NCI-H748 treated with DMSO at 0.1 percent for 48 hours (cell line): Measurements from ENCODE around the gene BCOR.

Experiments
- DNase-seq: peaks from one replicate; lab custom pipeline; 2025; lab: John Stamatoyannopoulos, UW

BCOR gene

DNA sequence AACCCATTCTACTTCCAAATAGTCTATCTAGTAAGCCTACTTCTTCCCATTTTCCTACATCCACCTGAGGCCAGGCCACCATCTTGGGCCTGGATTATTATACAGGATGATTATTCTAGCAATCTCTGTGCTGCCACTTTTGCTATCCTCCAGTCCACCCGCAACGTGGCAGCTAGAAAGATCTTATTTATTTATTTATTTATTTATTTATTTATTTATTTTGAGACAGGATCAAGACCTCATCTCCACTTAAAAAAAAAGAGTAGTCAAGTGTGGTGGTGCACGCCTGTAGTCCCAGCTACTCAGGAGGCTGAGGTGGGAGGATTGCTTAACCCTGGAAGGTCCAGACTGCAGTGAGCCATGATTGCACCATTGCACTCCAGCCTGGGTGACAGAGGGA, 15.2 kb upstream of the BCOR start:
- no peak for DNase-seq

DNA sequence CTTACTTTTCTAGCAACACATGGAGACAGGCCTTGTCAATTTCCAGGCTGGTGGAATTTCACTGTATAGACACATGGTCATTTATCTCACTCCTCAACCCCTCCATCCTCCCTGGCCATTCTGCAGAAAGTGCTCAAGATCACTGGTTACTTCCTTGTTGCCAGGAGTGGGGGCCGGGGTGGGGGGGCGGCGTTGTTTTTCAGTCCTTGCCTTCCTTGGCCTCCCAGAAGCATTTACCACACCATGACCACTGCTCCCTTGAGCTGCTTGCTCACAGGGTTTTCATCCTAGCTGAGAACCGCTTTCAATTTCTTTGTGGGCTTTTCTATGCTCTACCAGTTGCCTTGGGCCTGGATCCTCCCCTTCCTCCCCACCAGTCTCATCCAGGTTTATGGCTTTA, 14.1 kb upstream of the BCOR start:
- DNase-seq: no peak

DNA sequence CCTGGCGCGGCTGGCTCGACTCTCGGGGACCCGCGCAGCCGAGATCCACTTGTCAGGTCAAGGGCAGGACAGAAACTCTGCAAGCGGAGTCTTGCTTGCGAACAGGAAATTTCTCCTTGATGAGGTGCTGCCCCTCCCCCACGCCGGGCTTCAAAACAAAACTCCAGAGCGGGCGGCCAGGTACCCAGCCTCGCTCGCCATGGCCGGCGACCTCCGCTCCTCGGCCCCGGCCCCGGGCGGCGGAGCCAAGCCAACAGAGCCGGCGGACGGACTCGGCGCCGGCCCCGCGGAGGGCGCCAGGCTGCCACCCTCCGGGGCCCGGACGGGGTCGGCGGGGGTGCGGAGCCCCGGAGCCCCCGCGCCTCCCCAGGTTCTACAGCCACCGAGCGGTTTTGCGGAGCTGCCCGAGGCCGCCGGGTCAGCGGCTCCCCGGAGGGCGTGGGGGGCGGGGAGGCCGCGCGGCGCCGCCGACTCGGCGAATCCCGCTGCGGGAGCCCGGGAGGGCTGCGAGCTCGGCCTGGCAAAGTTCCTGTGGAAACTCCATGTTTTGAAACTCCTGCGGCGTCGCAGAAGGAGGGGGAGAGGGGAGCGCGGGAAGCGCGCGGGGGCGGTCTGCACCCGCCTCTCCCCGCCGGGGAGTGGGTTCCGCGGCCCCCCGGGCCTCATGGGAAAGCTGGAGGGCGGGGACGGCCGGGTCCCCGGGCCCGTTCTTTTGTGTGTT, 11.7 kb upstream of the BCOR start:
- peak; percentile 16 for DNase-seq

DNA sequence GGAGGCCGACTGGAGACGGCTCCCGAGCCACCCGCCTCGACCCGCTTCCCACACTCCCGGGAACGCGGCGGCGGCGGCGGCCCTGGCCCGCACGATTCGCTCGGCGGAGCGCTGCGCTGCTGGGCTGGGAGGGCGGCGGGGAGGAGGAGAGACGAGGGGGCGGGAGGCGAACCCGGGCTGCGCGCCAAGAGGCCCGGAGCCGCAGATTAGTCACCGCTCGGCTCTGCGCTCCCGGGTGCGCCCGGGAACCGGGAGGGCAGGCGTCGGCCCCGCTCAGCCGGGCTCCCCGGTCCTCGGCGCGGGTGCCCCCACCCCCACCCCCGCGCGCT, 11.2 kb upstream of the BCOR start:
- no peak for DNase-seq

DNA sequence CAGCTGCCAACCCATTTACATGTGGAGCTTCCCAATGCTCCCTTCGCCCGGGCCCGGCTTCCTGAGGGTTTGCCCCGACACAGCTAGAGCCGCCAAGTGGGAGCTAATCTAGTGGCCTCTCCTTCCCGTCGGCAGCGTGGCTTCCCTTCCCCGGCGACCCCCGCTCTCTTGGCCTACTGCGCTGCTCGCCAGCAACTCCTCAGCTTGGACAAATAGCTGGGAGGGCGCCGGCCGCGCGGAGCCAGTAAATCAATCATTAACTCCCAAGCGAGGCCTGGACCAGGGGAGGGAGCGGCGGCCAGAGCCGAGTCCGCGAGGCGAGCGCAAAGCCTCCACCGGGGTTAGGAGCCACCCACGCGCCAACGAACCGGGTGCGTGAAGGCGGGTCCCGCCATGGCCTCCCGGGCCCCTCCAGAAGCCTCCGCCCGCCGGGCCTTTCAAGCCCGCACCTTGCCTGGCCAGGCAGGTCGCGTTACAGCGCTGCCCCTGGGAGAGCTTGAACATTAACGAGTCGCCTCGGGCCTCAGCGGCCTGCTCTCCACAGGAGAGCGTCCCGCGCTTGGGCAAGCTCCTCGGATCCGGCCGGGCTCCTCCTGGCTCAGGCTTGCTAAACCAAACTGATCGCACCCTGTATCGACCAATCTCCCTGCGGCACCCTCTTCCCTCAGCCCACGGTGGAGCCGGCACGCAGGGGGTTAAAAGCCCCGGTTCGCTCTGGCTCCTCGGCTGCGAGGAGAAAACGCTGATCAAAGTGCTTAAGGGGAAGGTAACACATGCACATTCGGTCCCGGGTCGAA, 10.6 kb upstream of the BCOR start:
- no peak for DNase-seq

DNA sequence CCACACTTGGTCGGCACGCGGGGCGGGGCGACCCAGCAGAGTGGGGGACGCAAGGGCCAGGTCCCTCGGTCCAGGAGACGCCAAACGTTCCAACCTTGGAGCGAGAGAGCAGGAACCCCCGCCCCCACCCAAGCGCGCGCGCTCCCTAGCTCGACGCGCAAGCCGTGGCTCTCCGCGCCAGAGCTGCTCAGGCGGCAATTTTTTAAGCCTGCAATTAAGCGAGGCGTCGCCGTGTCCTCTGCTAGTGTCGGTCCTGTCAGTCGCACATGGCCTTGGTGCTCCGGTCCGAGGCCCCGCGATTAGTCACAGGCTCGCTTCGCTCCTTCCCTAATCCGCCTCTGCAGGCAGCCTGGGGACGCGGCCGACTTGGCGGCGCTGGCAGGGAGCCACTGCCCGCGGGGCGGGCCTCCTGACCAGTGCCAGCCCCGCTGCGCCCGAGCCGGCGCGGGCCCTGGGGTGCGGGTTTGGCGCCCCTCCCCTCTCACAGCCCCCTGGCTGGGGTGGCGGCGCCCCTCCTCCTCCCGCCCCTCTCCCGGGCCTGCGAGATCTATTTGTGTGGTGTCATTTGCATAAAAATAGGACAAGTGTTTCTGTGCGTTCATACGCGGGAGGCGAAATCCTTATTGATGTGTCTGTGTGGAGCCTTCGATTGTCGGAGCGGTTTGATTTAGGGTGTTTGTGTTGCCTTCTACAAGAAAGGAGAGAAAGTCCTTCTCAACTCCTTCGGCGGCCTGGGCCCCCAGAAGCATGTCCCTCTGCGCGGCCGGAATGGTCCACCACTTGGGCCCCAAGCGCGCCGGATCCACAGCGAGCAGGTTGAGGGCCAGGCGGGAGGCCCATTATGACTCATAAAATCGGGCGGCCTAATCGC, 9.8 kb upstream of the BCOR start:
- peak; percentile 44 for DNase-seq

DNA sequence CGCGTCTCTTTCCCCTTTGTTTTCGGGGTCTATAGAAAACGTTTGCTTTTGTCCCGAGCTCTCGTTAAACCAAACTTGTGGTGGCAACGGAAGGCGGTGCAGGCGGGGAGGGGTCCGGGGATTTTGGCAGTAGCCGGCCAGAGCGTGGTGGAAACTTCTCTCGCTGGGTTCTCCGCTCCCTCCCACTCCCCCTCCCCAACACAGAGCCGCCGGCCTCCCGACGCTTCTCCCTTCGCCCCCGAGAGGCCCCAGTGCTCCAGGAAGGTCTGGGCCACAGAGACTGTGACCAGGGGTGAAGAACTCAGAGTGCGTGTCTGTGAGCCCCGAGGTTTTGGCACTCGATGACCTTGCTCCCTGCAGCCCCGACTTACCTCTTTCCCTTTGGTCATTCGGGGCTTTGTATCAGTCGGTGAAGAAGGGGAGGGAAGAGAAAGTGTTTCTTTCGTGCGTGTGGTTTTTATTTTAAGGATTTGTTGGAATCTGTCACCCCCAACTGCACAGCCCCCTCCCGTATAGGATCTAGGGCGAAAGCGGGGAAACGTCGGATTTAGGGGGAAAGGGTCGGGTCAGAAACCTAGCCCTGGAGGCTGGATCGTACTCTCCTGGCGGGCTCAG, 9.0 kb upstream of the BCOR start:
- DNase-seq: no peak

DNA sequence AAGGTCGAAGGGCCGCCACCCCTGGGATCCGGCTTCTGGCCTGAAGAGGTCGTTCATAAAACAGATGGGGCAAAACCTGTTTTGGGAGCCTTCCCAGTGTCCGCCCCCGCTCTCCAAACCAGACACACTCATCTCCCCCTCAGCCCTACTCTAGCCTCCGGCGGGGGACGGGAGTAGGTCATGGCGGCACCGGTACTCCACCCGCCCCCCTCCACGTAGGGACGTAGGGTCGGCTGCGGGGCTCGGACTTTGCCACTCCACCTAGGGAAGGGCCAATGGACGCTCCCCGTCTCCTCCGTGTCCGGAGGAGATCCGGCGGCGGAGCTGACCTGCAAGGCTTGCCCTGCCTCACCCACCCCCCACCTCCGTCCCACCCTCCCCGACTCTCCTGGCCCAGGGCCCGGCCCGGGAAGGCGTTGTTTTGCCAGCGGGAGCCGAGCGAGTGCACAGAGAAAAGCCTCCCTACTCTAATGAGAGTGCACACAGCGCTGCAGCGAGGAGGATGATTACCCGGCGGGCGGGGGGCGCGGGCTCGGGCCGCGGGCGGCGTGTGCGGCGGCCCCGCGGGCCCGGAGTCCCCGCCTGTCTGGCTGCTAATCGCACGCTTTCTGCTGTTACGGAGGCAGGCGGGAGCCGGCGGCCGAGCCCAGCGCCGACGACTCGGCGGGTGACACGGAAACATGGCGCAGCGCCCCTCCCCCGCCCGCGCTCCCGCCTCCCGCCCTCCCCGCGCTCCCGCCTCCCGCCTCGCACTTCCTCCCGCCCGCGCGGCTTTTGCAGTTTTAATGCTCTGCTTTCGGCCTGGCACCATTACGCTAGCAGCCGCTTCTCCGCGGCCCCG, 8.3 kb upstream of the BCOR start:
- DNase-seq: peak; percentile 55

DNA sequence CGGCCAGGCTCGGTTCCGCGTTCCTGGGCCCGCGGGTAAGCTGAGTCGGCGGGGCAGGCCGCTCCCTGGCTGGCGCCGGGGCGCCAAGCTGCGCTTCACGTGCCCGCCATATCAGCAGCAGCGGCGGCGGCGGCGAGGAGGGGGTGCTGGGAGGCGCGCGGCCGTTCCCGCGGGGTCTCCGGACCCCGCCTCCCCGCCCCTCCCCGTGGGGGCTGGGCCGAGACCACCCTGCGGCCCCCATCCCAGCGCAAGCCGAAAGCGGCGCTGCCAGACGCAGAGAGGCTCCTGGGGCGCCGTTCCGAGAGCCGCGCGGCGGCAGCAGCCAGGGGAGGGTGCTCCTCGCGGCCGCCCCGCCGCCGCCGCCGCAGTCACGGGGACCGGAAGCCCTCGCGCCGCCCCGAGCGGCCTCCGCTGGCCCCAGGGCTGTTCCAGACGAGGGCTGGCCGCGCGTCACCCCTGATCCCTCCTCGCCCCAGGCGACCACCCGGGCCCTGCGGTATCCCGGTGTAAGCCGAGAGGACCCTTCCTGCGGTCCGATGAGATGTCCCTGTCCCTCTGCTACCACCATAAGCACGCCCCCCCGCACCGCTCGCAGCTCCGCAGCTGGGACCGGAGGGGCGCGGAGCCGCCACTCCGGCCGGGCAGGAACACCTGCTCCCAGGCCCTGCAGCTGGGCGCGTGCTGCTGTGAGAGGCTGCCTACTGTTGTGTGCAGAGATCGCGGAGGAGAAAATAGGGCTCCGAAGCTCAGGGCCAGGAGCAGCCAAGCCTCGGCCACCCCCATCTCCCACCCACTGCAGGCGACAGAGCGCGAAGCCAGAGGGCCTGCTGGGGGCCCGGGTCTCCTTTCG, 7.5 kb upstream of the BCOR start:
- DNase-seq: no peak

DNA sequence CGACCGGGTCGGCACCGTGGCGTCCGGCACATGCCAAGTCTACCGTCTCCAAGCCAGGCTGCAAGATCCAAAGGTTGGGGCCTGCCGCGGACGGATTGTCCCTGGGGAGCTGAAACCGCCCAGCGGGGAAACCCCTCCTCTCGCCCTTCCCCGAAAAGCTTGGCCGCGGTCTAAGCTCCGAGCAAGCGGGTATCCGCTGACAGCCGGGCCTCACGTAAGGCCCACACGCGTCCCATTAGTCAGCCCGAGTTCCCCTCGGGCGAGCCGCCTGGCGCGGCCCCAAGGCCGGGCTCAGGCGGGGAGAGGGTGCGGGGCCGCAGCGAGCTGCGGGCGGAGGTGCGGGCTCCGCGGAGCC, 6.8 kb upstream of the BCOR start:
- DNase-seq: no peak

DNA sequence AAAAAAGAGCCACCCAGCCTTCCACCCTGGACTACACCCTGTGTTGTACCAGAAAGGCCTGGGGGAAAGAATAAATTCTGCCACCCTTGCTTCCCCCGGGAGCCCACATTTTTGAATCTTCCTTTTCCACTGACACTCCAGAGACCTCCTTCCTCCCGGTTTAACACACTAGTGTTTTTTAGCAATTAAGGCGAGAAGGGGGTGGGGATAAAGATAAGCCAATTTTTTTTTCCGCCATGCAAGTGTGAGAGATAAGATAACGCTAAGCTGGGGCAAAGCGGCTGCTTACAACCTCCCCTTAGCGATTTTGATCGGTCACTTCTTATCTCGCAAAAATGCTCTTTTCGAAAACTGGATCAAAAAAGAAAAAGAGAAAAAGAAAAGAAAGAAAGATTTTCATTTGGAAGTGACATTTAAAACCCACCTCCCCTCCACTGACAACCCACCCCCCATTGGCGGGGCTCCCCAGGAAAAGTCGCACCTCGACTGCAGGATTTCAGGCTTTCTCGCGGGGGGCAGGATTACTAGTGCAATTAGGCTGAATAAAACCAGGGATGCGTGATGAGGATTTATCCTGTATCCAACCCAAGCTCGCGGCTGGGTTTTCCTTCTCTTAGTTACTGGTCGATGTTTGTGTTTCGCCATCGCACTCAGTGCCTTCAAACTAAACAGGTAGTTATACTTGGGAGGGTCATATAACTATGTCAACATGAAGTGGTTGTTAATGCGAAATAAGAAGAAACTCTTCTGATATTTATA, 6.0 kb upstream of the BCOR start:
- DNase-seq: no peak

DNA sequence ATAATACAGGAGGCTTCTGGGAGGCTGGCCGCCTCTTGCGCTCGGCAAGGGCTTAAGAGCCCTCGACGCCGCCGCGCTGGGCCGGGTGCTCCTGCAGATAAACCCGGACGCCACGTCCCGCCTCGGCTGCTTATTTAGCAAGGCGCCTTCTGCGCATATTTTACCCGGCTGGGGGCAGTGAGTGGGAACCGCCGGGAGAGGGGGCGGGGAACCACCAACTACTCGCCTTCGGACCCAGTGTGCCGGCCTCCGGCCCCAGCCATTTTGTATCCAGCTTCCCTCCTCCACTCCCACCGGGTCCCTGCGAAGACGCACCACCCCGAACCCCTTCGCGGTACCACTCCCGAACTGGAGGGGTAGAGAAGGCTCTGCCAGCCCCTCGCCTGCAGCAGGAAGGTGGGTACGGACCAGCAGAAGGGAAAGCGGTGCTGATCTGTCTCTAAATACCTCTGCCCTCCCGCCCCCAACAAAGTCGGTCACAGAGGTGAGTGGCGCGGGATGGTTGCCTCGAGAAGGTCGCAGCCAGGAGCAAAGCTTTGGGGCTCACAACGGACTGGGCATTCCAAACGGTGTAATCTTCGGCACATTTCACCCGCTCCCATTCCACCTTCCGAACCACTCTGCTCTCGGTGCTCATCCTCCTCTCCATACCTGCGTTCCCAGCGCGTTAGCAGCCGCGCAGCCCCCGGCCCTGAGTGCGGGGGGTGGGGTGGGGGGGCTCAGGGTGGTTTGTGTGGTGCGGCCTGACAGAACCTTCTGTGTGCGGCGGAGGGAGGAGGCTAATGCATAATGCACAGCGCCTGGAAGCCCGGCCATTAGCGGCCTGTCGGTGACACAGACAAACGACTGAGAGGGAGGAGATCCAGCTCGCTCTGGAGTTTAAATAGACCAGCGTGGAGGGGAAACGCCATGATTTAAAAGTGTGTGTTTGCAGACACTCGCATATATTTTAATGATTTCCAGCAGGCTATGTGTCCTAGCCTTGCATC, 4.9 kb upstream of the BCOR start:
- DNase-seq: no peak

DNA sequence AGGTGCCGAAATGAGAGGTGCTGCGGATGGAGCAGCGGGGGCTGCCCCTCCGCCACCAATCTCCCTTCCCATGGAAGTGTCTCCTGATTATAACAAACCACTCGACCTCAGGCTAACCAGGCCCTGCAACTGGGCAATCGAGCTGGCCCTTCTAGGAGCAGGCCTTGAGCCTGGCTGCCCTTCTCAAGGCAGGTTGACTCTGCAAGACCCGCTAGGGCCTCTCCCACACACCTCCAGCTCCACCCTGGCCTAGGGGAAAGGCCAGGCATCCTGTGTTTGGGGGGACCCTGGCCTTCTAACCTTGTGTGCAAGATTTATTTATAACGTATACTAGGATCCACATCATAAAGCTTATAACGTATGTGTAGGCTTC, 3.7 kb upstream of the BCOR start:
- DNase-seq: no peak

DNA sequence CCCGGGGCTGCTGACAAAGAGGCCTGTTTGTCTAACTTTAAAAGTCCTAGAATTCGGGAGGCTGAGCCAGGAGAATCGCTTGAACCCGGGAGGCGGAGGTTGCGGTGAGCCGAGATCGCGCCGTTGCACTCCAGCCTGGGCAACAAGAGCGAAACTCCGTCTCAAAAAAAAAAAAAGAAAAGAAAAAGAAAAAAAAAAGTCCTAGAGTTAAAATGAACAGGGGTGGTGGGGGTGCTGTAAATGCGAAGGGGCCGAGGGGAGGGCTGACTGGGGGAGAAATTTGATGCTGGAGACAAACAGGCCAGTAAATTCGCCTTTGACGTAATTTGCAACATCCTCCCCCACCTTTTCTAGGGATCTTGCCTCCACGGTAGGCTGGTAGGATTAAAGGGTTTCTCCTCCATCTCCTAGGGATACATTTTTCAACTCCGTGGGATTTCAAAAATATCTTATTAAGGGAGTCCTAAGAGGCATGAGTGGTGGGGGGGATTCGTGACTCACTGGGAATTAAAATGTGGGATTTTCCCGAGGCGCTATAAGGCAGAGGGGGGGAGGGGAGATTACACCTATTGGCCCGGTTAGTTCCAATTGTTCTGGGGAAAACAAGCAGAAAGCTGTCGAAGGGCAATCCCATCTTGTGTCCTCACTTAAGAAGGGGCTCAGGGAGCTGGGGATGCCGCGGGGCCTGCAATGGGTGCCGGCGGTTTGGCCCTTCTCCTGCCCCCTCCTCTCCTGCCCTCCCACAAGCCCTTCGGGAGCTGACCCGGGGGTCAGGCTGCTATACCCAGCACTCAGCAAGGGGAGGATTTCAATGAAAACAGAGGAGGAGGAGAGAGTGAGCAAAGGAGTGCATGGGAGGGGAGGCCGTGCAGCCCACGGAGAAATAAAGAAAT, 3.0 kb upstream of the BCOR start:
- DNase-seq: no peak

DNA sequence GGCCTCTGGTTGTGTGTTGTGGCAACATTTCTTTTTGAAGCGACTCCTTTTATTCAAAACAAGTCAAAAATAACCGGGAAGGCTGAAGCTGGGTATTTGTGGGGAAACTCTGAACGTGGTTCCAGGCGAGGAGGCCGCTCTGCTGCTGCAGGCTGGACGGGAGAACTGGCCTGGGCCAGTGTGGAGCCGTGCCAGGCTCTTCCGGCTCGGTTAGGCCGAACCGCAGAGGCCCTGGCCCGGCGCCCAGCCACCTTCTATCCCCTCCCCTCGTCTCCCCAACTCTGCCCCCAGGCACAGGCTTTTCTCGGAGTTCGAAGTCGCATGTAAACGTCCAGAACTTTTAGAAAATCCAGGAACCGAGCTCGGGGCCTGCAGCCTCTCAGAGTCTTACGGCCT, 2.4 kb upstream of the BCOR start:
- no peak for DNase-seq

DNA sequence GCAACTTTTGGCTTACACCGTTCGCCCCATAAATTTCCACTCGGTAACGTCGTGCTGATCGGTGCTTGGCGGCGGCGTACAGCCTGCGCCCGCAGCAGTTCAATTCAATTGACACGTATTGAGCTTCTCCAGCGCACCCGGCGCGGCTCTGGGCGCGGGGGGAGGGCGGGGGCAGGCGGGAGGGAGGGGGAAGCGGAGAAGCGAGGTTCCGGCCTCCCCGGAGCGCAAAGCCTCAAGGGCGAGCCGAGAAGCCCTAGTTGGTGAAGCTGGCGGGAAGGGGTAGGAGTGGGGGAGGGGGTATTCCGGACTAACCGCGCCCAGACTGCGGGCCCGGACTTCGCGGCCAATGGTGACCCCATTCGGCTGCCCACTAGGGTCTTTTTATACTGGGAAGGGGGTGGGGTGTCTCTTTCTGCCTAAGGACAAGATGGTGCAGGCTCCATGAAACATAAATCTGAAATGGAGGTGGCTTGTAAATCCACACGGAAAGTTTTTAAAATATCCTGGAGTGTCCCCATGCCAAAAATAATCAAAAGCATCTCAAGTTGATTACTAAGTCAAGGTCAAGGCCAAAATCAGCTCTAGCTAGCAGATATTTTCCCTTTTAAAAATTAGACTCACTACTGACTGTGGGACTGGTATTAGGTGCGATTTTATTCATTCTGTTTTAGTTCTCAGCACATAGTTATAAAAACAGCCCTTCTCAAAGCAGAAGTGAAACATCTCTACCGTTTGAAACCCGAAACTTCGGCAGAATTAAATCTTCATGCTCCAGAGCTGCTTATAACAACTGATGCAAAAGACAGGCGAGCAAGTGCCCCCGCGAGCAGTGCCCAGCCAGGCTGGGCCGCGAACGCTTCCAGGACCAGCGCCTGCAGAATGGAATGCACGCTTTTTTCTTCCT, 1.5 kb upstream of the BCOR start:
- DNase-seq: peak; percentile 25
